Gastroesophageal sphincter (tissue), 4 donors: ENCODE results near the gene EPHA10. TPM values are rescaled to one million over a fixed set of nuclear protein-coding genes. Genes with fewer than 3 reads are reported as not detected.
A peak's percentile ranks its signal among the peaks of the same experiment; 100 is the strongest.

Experiments
- ATAC-seq: fragments of 150-250 bp; one replicate; pipeline ENCODE4 v1.9.1; 2016; ENCODE audit warnings: mild to moderate bottlenecking, moderate library complexity
- H3K27ac ChIP-seq, 4 donors: fragments of 200-600 bp; sonication (generic) in 3 of 4; 1 replicate in 3 of 4; 2 replicates in 1 of 4; pipeline ENCODE4 v1.5.1; 2016 to 2019
- H3K27me3 ChIP-seq: fragments of 200-600 bp; sonication (generic); one replicate; pipeline ENCODE4 v1.5.1; 2019
- H3K36me3 ChIP-seq, 2 donors: fragments of 200-600 bp; sonication (generic); one replicate each; pipeline ENCODE4 v1.5.1; 2019; ENCODE audit warnings: control low read depth in 1 of 2
- H3K4me1 ChIP-seq, 3 donors: fragments of 200-600 bp; sonication (generic); 1 replicate in 2 of 3; 2 replicates in 1 of 3; pipeline ENCODE4 v1.5.1; 2016 to 2019; ENCODE audit warnings: control low read depth in 2 of 3
- H3K4me3 ChIP-seq, 2 donors: fragments of 200-600 bp; sonication (generic); one replicate each; pipeline ENCODE4 v1.5.1; 2019; ENCODE audit warnings: mild to moderate bottlenecking in 1 of 2, moderate library complexity in 1 of 2
- H3K9me3 ChIP-seq, 3 donors: fragments of 200-600 bp; sonication (generic); one replicate each; pipeline ENCODE4 v1.5.1; 2017 to 2019; ENCODE audit warnings: control low read depth in 2 of 3
- CTCF ChIP-seq, 4 experiments: fragments of 200-600 bp in 2 of 4; fragments of 450-650 bp in 2 of 4; sonication (generic) in 1 of 4; IDR thresholded peaks; one replicate each; pipeline ENCODE4 v1.5.1; 2017 to 2019; ENCODE audit warnings: antibody characterized with exemption in 4 of 4, mild to moderate bottlenecking in 2 of 4, moderate library complexity in 2 of 4
- EP300 ChIP-seq: sonication (generic); formaldehyde crosslinking; IDR thresholded peaks from one replicate; pipeline ENCODE4 v1.6.1; 2017; ENCODE audit warnings: antibody characterized with exemption, mild to moderate bottlenecking
- POLR2A ChIP-seq, 2 donors: fragments of 450-650 bp; IDR thresholded peaks; one replicate each; pipeline ENCODE4 v1.6.1; 2017; ENCODE audit warnings: antibody characterized with exemption in 2 of 2, mild to moderate bottlenecking in 2 of 2, moderate library complexity in 1 of 2
- POLR2AphosphoS5 ChIP-seq: sonication (generic); formaldehyde crosslinking; IDR thresholded peaks from one replicate; pipeline ENCODE4 v1.6.1; 2017; ENCODE audit warnings: antibody characterized with exemption
- WGBS, 2 donors: methylation state at CpG; one replicate each; pipeline ENCODE4 v1.1.5; 2018; ENCODE audit warnings: low coverage in 1 of 2; 5-methylcytosine and 5-hydroxymethylcytosine counted together
- total RNA-seq, 4 donors: library from RNA; depleted of rRNA; stranded (reverse); fragments of >200 nt; gene quantifications; one replicate each; pipeline ENCODE4 v1.1.0, GENCODE V29; 2016

EPHA10 gene
- under 1 TPM; 0.12 to 0.93 (median 0.51) TPM for total RNA-seq

DNA sequence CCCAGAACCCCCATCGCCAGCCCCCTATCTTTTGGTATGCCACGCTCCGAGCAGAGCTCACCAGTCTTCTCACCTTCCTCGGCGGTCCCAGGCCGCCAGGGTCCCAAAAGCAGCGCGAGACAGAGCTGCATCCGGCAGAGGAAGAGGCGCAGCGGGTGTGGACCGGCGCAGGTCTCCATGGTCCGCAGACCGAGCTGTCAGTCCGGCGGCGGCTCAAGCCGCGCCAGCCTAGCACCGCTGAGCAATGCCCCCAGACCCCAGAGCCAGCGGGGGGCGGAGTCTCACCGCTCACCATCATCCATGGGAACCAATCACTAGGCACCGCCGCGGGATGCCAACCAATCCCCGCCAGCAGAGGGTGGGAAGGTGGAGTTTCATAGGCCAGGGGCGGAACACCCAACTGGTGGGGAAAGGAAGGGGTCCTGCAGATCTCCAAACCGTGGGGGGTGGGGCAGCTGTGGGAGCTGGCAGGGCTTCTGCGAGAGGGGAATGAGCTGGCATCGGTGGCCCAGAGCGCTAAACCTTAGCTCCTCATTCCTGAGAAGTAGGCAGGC lies at the start of gene EPHA10:
EPHA10 (minus strand) TSS at position 233 of the 554 bp plus-strand sequence; CDS start at position 179, 54 bp downstream.
- no peak within 1 kb of the TSS for H3K4me3 ChIP-seq
- ATAC-seq, result no peak
- no peaks in the 10 kb centered on the region for H3K9me3 ChIP-seq
- 0% methylated on average over 1 to 8 of the region's 33 CpGs for WGBS, 2 donors
- no peaks in the 10 kb centered on the region for H3K4me1 ChIP-seq
- no peak within 1 kb of the TSS for H3K27ac ChIP-seq
- H3K36me3 ChIP-seq, result no peaks in the 10 kb centered on the region
- TF ChIP-seq EP300 (no peak), POLR2AphosphoS5 (no peak), CTCF (IDR thresholded peaks at IDR 0.05) (no peak), POLR2A (IDR thresholded peaks at IDR 0.05) (no peak)
- H3K27me3 ChIP-seq, result peaks cover 99% of the 10 kb centered on the region

- TF ChIP-seq EP300 (no peak), POLR2A (IDR thresholded peaks at IDR 0.05) (no peak), CTCF (IDR thresholded peaks at IDR 0.05) (no peak), POLR2AphosphoS5 (no peak)
- ATAC-seq, result no peak
Measured at GRCh38 chr1:37814252-37814651, 49.3 kb upstream of the EPHA10 start.

GRCh38 chr1:37813529-37814145 lies 48.7 kb upstream of the EPHA10 start:
- Histone ChIP-seq H3K36me3 (peaks cover 0 to 41% of the 10 kb centered on the region in 2 donors), H3K27me3 (no peaks in the 10 kb centered on the region), H3K4me1 (peaks cover 0 to 48% (median 9%) of the 10 kb centered on the region in 3 donors), H3K27ac (no peak overlapping the region), H3K9me3 (no peaks in the 10 kb centered on the region), H3K4me3 (no peak overlapping the region)
- WGBS, 2 donors, result 74 to 85% methylated on average over 2 of the region's 2 CpGs
- no peak for ATAC-seq
- TF ChIP-seq CTCF (IDR thresholded peaks at IDR 0.05), result no peak
- no peak for TF ChIP-seq EP300
- TF ChIP-seq POLR2A (IDR thresholded peaks at IDR 0.05), result no peak
- TF ChIP-seq POLR2AphosphoS5, result no peak

More at GRCh38 chr1:37814252-37814651, 49.3 kb upstream of the EPHA10 start:
- H3K4me1 ChIP-seq, result peaks cover 0 to 42% (median 5%) of the 10 kb centered on the region in 3 donors
- no peak overlapping the region for H3K27ac ChIP-seq
- H3K9me3 ChIP-seq, result no peaks in the 10 kb centered on the region
- no peak overlapping the region for H3K4me3 ChIP-seq
- WGBS, 2 donors, result 80% methylated on average over 2 of the region's 7 CpGs; no CpG with 5 or more reads in 1 of the 2 donors
- peaks cover 0 to 48% of the 10 kb centered on the region in 2 donors for H3K36me3 ChIP-seq
- no peaks in the 10 kb centered on the region for H3K27me3 ChIP-seq

GRCh38 chr1:37811027-37811655 lies 46.2 kb upstream of the EPHA10 start:
- ATAC-seq, result peak; percentile 20
- WGBS, 2 donors, result 37 to 38% methylated on average over 7 of the region's 7 CpGs
- peak overlapping the region in 3 of 4 donors; percentile 21 to 50 (median 35) for H3K27ac ChIP-seq
- H3K4me1 ChIP-seq, result peaks cover 7 to 47% (median 11%) of the 10 kb centered on the region in 3 donors
- peak; percentile 47 to 72 (median 54) for TF ChIP-seq CTCF (IDR thresholded peaks at IDR 0.05)
- no peak for TF ChIP-seq POLR2AphosphoS5
- TF ChIP-seq POLR2A (IDR thresholded peaks at IDR 0.05), result no peak
- H3K36me3 ChIP-seq, result peaks cover 0 to 33% of the 10 kb centered on the region in 2 donors
- no peak overlapping the region for H3K4me3 ChIP-seq
- no peaks in the 10 kb centered on the region for H3K9me3 ChIP-seq
- no peaks in the 10 kb centered on the region for H3K27me3 ChIP-seq
